GM12801 (cell line): ENCODE results near the gene ERAS.

ENCODE experiments used
- CTCF ChIP-seq: IDR thresholded peaks from one replicate; pipeline ENCODE4 v1.5.1; 2011; ENCODE audit warnings: control low read depth; ENCODE audit not compliant: insufficient read length; ENCODE audit errors: extremely low read depth

The ERAS gene

GRCh38 chrX:48790477-48790876, 35.8 kb upstream of the ERAS start:
- TF ChIP-seq CTCF: no peak

- no peak for TF ChIP-seq CTCF
Measured at GRCh38 chrX:48791063-48791820, 35.1 kb upstream of the ERAS start.

- no peak for TF ChIP-seq CTCF
Measured at GRCh38 chrX:48792219-48792618, 34.1 kb upstream of the ERAS start.

GRCh38 chrX:48793935-48794334, 32.4 kb upstream of the ERAS start:
- TF ChIP-seq CTCF: no peak

- TF ChIP-seq CTCF: no peak
Measured at GRCh38 chrX:48794340-48794910, 31.9 kb upstream of the ERAS start.

- no peak for TF ChIP-seq CTCF
Measured at GRCh38 chrX:48794911-48795515, 31.3 kb upstream of the ERAS start.

GRCh38 chrX:48798318-48798717, 28.0 kb upstream of the ERAS start:
- no peak for TF ChIP-seq CTCF
